ENCODE data around the gene ACOT8.

Gene ACOT8

GRCh38 chr20:45848421-45848820, 8.8 kb downstream of the ACOT8 start:
- TF ChIP-seq SPI1 (IDR thresholded peaks at IDR 0.05; ENCODE audit: borderline replicate concordance, low read depth) (no peak), POLR2AphosphoS5 (IDR thresholded peaks at IDR 0.05; ENCODE audit: low read depth) (no peak), GABPA (IDR thresholded peaks at IDR 0.05; ENCODE audit: low read depth) (no peak), CTCF (IDR thresholded peaks at IDR 0.05; ENCODE audit: insufficient read depth, low read length) (no peak), REST (IDR thresholded peaks at IDR 0.05; ENCODE audit: insufficient replicate concordance, low read depth) (no peak)
- DNase-seq (ENCODE audit: low read depth in 1 of 2, low spot score in 1 of 2) = no peak
- no peak overlapping the region for H3K4me3 ChIP-seq (replicated peaks; ENCODE audit: insufficient read depth, low read length)
- no peak overlapping the region for H3K27ac ChIP-seq (replicated peaks)
- H3K27me3 ChIP-seq (ENCODE audit: insufficient read depth, poor library complexity, severe bottlenecking) = no peaks in the 10 kb centered on the region

- Histone ChIP-seq H3K27me3 (ENCODE audit: insufficient read depth, poor library complexity, severe bottlenecking) (no peaks in the 10 kb centered on the region), H3K27ac (replicated peaks) (no peak overlapping the region), H3K4me3 (replicated peaks; ENCODE audit: insufficient read depth, low read length) (no peak overlapping the region)
- TF ChIP-seq REST (IDR thresholded peaks at IDR 0.05; ENCODE audit: insufficient replicate concordance, low read depth) (no peak), CTCF (IDR thresholded peaks at IDR 0.05; ENCODE audit: insufficient read depth, low read length) (no peak), SPI1 (IDR thresholded peaks at IDR 0.05; ENCODE audit: borderline replicate concordance, low read depth) (no peak), POLR2AphosphoS5 (IDR thresholded peaks at IDR 0.05; ENCODE audit: low read depth) (no peak), GABPA (IDR thresholded peaks at IDR 0.05; ENCODE audit: low read depth) (no peak)
- DNase-seq (ENCODE audit: low read depth in 1 of 2, low spot score in 1 of 2) = no peak
These were observed 11.7 kb downstream of the ACOT8 start for GRCh38 chr20:45845452-45845851.

- TF ChIP-seq POLR2AphosphoS5 (IDR thresholded peaks at IDR 0.05; ENCODE audit: low read depth) = no peak
- Histone ChIP-seq H3K4me3 (replicated peaks; ENCODE audit: insufficient read depth, low read length) (no peak overlapping the region), H3K27me3 (ENCODE audit: insufficient read depth, poor library complexity, severe bottlenecking) (no peaks in the 10 kb centered on the region), H3K27ac (replicated peaks) (no peak overlapping the region)
- DNase-seq (ENCODE audit: low read depth in 1 of 2, low spot score in 1 of 2) = no peak
These were observed 13.7 kb downstream of the ACOT8 start for GRCh38 chr20:45843506-45843905.

- DNase-seq (ENCODE audit: low read depth in 1 of 2, low spot score in 1 of 2) = peak in 1 of 2 experiments; percentile 65
- TF ChIP-seq SPI1 (IDR thresholded peaks at IDR 0.05; ENCODE audit: borderline replicate concordance, low read depth) (peak; percentile 60; the same call in 1 of the 2 replicates), GABPA (IDR thresholded peaks at IDR 0.05; ENCODE audit: low read depth) (no peak)
- Histone ChIP-seq H3K4me3 (replicated peaks; ENCODE audit: insufficient read depth, low read length) (no peak overlapping the region), H3K27ac (replicated peaks) (peak overlapping the region; percentile 3; the same call in 1 of the 2 replicates), H3K27me3 (ENCODE audit: insufficient read depth, poor library complexity, severe bottlenecking) (no peaks in the 10 kb centered on the region)
These were observed 14.9 kb downstream of the ACOT8 start for GRCh38 chr20:45842169-45842812.

Measured in HL-60 (cell line).